KOPT-K1 (cell line): Measurements from ENCODE around the gene FAAP20.

ENCODE experiments used
- H3K27ac ChIP-seq: fragments of 200-600 bp; sonication (generic); 2 replicates; pipeline ENCODE4 v1.5.1; 2016; ENCODE audit warnings: antibody characterized with exemption, mild to moderate bottlenecking, low read depth, low read length; ENCODE audit not compliant: poor library complexity, severe bottlenecking
- H3K36me3 ChIP-seq: fragments of 200-600 bp; sonication (generic); 2 replicates; pipeline ENCODE4 v1.5.1; 2017; ENCODE audit warnings: antibody characterized with exemption, mild to moderate bottlenecking, low read length, moderate library complexity; ENCODE audit not compliant: insufficient read depth
- H3K9me3 ChIP-seq: fragments of 200-600 bp; sonication (generic); 2 replicates; pipeline ENCODE4 v1.5.1; 2017; ENCODE audit warnings: antibody characterized with exemption, low read length, mild to moderate bottlenecking; ENCODE audit not compliant: insufficient read depth, poor library complexity, severe bottlenecking

The FAAP20 gene

DNA sequence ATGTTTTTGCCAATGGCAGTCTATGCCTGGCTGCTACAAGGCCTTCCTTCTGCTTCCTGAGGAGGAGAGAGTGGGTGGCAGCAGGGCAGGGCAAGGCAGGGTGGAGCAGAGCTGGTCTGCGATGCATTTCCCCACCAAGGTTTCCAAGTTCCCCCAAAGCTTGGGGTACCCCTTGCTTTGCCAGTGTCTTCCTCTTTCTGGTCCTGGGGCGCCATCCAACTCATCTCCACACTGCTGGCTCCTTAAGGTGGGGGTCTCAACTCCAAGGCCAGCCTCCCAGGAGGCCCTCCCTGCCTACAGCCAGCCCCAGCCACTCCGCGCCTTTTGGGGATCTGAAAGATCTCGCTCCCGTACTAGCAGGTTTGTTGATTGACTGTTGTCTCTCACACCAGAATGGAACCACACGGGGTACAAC lies 29.6 kb upstream of the FAAP20 start:
- no peak overlapping the region for H3K27ac ChIP-seq
- H3K9me3 ChIP-seq: no peaks in the 10 kb centered on the region
- H3K36me3 ChIP-seq: no peaks in the 10 kb centered on the region

GRCh38 chr1:2221271-2221670 lies 26.7 kb upstream of the FAAP20 start:
- no peaks in the 10 kb centered on the region for H3K36me3 ChIP-seq
- H3K9me3 ChIP-seq: no peaks in the 10 kb centered on the region
- no peak overlapping the region for H3K27ac ChIP-seq

- no peaks in the 10 kb centered on the region for H3K36me3 ChIP-seq
- H3K9me3 ChIP-seq: no peaks in the 10 kb centered on the region
- no peak overlapping the region for H3K27ac ChIP-seq
These were observed 22.1 kb upstream of the FAAP20 start for GRCh38 chr1:2216767-2217058.

DNA sequence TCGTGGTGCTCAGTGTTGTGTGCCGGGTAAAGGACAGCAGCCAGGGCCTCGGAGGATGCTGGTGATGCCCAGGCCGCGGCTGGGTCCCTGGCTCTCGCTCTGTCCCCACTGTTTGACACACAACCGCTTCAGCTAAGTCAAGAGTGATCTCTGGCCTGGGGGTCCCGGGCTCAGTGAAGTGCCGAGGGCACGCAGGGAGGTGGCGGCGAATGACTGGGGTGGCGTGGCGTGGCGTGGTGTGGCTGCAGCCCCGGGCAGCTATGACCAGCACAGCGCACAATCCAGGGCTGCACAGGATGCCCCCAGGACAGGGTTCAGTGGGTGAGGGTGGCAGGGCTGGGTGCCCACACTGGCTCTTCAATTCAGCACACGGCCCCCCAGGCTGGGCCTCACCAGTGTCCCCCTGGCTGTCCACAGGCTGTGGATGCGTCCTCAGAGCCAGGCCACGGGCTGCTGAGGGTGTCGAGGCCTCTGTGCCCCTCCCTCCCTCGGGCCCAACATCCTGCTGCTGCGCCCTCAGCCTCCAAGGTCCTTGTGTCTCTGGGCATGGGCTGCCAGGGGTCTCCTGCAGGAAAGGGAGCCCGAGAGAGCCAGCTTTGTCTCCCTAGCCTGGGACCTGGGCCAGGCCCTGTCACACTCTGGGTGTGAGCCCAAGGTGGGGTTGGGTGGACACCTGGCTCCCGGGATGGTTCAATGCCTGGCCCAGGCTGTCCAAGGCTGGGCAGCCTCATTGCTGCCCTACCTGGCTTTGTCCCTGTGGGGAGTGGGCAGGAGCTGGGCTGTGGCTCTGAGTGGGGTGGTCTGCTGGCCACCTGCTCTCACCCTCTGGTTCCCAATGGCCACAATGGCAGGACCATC lies 21.6 kb upstream of the FAAP20 start:
- Histone ChIP-seq H3K27ac (no peak overlapping the region), H3K36me3 (no peaks in the 10 kb centered on the region), H3K9me3 (no peaks in the 10 kb centered on the region)

- Histone ChIP-seq H3K36me3 (no peaks in the 10 kb centered on the region), H3K9me3 (no peaks in the 10 kb centered on the region), H3K27ac (no peak overlapping the region)
These were observed 20.8 kb upstream of the FAAP20 start for GRCh38 chr1:2215329-2215728.

GRCh38 chr1:2214541-2215241 lies 20.1 kb upstream of the FAAP20 start:
- no peaks in the 10 kb centered on the region for H3K36me3 ChIP-seq
- H3K9me3 ChIP-seq: no peaks in the 10 kb centered on the region
- no peak overlapping the region for H3K27ac ChIP-seq

DNA sequence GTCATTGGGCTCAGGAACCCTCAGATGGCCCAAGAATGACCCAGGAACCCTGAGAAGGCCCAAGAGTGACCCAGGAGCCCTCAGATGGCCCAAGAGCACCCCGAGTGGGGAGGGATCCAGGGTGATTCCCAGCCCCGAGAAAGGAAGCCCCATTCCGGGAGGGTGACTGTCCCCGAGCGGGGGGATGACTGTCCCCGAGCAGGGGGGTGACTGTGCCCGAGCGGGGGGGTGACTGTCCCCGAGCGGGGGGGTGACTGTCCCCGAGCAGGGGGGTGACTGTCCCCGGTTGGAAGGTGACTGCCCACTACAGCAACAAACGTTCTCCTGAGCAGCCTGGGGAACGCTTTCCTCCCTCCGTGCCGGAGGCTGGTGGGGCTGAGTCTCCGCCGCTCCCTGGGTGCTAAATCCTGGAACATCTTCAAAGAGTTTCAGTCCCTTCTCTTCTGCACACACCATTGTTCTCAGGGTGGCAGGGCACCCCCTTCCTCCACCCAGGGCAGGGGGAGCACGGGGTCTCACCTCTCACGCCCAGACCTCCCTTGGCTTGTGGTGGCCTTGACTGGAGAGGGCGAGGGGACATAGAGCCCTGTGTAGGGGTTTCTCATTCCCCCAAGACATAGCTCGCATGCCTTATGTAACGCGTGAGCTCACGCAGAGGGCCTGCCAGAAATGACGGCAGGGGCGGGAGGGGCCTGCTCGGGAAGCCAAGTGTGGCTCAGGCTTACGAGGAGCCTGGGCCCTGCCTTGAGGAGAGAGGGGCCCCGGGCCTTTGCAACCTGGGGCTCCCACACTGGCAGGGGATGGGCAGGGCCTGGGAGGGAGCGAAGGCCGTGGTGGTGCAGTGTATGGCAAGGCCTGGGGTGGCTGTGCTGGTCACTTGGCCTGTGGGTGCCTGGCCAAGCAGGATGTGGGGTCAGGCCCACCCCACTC lies 19.3 kb upstream of the FAAP20 start:
- Histone ChIP-seq H3K36me3 (no peaks in the 10 kb centered on the region), H3K9me3 (no peaks in the 10 kb centered on the region), H3K27ac (no peak overlapping the region)

GRCh38 chr1:2212532-2213491 lies 18.2 kb upstream of the FAAP20 start:
- no peaks in the 10 kb centered on the region for H3K9me3 ChIP-seq
- H3K27ac ChIP-seq: no peak overlapping the region
- no peaks in the 10 kb centered on the region for H3K36me3 ChIP-seq

- Histone ChIP-seq H3K36me3 (no peaks in the 10 kb centered on the region), H3K27ac (no peak overlapping the region), H3K9me3 (no peaks in the 10 kb centered on the region)
These were observed 17.6 kb upstream of the FAAP20 start for GRCh38 chr1:2212274-2212531.

DNA sequence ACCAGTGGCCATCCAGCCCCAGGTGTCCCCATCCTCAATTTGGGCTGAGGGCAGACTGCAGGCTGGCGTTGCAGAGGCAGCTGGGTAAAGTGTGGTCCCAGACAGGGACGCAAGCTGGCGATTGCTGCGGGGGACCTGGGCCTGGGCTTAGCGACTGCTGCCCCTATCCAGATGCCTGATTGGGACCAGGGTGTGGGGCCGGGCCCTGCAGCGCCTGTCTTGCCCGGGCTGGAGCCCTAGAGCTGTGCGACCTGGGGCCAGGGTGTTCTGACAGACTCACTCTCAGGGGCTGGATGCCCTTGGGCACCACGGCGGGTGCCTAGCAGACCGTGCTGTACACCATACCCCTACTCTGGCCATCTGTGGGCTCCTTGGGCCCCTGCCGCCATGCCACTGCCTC lies 16.2 kb upstream of the FAAP20 start:
- Histone ChIP-seq H3K36me3 (no peaks in the 10 kb centered on the region), H3K9me3 (no peaks in the 10 kb centered on the region), H3K27ac (no peak overlapping the region)

DNA sequence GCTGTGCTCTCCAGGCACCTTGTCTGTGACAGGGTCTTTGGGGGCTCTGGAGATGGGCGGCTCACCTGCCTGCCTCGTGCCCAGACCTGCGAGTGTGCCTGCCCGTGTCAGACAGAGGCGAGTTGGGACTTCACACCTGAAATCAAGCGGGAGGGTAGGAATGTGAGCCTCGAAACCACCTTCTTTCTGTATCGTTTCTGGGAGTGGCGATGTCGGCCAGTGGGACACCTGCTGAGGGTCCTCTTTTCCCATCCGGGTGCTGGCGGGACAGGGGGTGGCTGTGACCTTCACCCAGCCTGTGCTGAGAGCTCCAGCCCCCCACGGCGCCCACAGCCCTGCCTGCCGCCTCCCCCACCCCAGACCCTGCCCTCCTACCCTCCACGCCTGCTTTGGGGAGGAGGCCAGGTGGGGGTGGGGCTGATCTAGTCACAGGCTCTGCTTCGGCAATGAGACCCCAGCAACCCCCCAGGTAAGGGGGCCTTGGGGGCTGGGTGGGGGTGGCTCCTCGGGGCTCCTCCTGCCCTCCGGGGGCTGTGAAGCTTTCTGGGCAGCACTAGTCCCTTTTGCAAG lies 15.6 kb upstream of the FAAP20 start:
- Histone ChIP-seq H3K9me3 (no peaks in the 10 kb centered on the region), H3K27ac (no peak overlapping the region), H3K36me3 (no peaks in the 10 kb centered on the region)

DNA sequence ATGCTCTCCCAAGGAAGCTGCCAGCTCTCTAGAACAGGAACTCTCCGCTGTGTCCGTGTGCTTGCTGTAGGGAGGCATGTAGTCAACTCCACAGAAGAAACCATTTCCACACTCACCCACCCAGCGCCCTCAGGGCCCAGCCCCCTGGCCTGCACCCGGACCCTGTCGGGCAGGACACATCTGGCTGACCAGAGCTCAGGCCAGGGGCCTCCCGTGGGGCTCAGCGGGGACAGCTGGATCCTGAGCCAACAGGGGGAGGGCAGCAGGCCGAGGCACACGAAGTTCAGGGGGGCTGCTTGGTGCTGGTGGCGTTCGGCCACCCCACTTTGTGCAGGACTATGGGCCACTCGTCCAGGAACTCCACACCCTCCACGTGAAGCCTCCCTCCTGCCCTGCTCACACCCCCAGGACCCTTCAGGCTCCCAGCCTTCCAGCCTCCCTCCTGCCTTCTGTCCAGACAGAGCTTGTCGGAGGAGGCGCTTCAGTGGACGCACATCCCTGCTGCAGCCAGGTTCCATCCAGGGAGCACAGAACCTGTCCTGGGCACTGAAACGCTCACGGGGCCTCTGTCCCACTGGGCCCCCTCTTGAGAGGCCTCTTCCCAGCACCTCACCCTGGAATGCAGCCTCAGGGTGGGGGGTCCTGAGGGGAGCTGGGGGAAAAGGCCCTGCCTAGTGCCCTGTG lies 15.0 kb upstream of the FAAP20 start:
- H3K9me3 ChIP-seq: no peaks in the 10 kb centered on the region
- no peaks in the 10 kb centered on the region for H3K36me3 ChIP-seq
- no peak overlapping the region for H3K27ac ChIP-seq

DNA sequence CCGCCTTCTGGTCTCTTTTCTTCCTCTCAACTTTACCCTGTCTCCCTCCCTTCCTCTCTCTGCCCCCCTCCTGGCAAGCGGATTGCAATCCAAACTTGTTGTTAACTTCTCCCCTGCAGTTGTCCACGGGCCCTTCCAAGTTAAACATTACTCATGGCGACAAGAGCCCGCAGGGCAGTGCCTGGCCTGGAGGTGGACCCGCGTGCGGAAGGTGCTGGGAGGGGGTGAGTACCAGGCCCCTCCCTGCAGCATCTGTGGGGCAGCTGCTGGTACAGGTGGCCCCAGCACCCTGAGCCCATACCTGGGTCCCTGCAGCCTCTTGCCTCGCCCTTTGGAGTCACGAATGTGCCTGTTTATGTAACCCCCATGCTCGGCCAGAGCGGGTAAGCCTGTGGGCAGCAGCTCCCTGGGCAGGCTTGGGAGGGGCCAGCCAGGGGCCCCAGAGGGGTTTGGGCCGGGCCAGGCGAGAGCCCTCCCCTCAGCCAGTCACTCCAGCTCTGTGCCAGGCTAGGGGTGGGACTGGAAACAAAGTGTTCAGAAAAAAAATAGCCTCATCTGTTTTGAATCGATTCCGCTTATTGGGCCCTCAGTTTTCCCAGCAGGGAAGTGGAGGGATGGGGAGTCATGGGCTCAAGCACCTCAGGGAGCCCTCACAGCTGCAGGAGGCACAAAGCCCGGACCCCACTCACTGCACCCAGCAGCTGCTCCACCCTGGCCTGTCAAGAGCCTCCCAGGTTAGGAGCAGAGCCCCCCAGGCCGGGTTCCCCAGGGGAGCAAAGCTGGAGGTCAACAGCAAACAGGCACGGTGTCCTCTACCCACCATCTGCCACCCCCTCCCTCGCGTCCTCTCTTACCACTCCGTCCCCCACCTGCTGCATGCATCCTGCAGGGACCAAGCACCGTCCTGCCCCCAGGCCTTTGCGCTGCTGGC lies 14.0 kb upstream of the FAAP20 start:
- Histone ChIP-seq H3K36me3 (no peaks in the 10 kb centered on the region), H3K9me3 (no peaks in the 10 kb centered on the region), H3K27ac (no peak overlapping the region)
